ENCODE results near the gene AFAP1.

The AFAP1 gene

DNA sequence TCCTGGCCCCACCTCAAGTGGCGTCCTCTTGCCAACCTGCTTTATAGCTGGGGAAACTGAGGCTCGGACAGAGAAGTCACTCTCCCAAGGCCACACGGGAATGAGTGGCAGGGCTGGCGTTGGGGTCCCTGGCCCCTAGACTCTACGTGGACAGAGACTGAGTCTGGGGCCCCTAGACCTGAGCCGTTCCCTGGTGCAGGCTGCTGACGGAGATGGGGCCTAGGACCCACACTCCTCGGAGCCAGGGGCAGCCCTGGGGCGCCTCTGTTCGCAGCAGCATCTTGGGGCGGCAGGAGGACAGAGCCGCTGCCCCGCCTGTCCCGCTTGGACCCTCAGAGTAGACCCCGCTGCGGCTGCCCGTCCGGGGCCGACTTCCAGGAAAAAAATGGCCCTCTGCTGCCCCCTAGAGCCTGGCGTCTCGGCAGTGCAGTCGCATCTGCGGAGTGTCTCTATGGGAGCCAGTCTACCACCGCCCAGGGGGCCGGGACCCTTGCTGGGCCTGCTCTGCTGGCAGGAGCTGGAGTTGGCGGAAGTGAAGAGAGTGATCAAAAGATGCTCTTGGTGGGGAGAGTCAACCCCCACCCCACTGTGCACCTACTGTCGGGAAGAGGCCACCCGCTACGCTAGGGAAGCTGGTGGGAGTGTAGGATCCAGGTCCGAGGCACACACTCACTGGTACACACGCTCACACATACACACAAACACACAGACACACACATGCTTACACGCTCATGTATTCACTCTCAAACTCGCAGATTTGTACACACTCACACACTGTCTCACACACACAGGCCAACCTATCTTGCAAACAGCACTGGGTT, 220.1 kb downstream of the AFAP1 start:
- peak; percentile 21 to 29 for DNase-seq (ENCODE audit: low read depth in 2 of 2)

DNA sequence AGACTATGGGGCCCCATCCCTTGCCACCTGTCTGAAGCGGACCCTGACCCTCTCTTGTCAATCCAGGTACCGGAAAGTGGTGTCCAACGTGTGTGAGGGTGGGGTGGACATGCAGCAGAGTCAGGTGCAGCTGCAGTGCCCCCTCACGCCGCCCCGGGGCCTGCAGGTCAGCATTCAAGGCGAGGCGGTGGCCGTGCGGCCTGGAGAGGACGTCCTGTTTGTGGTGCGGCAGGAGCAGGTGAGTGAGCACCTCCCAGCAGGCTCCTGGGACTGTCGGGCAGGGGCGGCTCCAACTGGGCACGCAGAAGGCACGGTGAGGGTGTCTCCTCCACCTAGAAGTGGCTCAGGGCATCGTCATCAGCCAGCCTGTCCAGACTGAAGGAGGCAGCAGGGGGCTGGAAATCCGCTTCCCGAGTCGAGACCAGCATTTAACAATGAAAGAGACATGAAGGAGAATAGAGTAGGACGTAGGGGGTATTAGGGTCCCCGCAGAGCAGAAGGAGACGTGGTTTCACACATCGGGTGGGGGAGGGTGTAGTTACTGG, 221.6 kb downstream of the AFAP1 start:
- DNase-seq (ENCODE audit: low read depth in 2 of 2) = no peak

DNA sequence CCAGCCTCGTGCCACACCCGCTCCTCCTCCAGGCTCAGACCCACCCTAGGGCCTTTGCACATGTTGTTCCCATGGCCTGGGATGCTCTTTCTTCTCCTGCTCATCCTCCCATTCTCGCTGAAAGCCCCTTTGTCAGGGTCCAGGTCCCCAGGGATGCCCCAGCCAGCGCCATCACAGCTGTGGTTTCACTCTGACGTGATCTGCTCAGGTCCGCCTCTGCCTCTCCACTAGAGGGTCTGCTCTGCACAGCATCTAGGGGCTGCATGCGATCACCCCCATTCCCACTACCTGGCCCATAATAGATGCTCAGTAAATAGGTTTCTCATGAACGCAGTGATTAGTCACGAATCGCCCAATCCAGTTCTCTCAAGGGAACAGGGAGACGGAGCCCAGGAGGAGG, 222.5 kb downstream of the AFAP1 start:
- no peak for DNase-seq (ENCODE audit: low read depth in 2 of 2)

DNA sequence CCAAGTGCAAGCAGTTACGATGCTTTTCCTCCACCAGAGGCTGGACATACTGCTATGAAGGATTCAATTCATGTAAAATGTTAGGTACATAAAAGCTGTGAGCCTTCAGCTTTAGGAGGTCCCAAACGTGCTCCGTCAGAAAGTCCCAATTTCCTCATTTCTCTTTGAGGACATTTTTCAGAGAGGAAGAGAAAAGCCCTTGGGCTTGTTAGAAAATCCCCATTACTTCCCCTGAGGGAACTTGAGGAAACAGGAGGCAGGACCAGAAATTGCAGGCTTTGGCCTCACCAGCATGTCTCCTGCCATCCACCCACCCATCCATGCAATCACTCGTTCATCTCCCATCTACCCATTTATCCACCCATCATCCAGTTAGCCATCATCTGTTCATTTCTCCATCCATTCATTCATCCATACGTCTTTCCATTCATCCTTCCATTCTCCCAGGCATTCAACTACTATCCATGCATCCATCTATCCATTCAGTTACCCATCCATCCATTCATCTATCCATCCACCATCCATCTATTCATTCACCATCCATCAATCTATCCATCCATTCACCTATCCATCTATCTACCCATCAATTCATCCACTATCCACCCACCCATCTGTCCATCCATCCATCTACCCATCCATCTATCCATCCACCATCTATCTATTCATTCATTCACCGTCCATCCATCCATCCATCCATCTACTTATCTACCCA, 223.5 kb downstream of the AFAP1 start:
- DNase-seq (ENCODE audit: low read depth in 2 of 2) = no peak

DNA sequence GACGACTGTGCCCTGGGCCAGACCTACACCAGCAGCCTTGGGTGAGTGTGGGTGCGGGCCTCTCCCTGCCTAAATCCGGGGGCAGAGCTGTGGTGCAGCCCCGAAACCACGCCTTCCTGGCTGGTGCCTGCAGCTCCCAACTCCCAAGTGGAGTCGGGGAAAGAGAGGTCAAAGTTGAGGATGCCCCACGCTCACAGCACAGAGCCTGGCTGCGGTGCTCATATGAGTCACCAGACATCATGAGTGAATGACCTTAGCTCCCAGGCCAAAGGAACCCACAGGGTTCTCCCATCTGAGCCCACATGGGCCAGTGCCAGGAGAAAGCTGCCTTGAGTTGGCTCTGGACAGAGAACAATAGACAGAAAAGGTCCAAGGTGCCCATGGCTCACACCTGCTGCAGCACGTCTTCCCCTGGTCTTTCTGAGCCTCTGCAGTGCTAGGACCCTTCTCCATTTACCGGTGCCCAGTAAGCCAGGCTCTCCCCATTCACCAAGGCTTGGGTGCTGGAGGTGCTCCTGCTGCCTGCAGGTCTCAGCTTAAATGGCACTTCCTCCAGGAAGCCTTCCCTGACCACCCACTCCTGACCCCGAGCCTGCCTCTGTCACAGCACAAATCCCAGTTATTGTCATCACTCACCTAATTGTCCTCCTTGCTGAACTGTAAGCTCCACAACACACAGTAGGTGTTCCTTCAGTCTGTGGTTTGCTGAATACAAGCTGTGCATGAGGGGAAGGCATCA, 224.2 kb downstream of the AFAP1 start:
- no peak for DNase-seq (ENCODE audit: low read depth in 2 of 2)

DNA sequence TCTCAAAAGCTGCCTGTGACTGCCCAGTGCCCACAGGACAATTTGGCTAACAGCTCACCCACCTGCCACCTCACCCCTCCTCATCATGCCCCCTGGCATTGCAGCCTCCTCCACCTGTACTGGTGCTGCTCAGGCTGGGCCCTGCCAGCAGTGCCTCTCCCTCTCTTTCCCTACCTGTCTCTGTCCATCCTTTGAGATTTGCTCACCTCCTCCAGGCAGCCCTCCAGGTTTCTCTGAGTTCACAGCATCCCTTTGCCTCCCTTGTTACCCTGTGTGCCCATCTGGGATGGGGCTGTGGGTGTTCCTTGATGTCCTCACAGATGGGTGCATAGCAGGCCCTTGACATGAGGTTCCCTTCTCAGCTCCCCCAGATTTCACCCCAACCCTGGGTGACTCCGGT, 224.9 kb downstream of the AFAP1 start:
- DNase-seq (ENCODE audit: low read depth in 2 of 2) = no peak

DNA sequence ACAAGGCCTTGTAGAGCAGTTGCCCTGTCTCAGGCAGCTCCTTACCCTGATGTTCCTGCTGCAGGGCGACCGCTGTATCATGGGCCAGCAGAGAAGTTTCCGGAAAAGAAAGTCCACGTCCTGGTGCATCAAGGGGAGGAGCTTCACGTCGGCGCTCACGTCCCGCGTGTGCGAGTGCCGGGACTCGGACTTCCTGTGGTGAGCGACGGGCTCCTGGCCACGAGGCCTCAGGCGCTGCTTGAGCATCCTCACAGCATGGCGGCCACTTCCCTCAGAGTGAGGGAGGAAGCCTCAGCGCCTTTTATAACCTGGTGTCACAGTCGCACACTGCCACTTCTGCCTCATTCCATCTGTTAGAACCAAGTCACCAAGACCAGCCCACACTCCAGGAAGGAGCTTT, 225.5 kb downstream of the AFAP1 start:
- DNase-seq (ENCODE audit: low read depth in 2 of 2) = no peak

DNA sequence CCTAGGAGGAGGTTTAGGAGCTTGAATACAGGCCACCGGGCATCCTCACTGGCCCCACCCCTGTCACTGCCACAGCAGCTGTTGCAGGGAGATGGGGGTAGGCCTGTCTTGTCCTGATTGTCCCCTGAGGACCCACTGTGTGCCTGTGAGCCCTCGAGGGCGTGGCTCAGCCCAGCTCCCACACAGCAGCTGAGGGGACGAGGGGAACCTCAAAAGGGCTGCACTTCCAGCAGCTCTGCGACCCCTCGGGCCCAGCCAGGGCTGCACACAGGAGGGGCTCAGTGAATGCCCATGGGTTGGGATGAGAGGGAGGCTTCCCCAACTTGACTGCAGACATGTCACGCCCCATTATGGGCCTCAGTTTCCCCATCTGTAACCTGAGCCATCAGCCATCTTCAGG, 225.9 kb downstream of the AFAP1 start:
- no peak for DNase-seq (ENCODE audit: low read depth in 2 of 2)

DNA sequence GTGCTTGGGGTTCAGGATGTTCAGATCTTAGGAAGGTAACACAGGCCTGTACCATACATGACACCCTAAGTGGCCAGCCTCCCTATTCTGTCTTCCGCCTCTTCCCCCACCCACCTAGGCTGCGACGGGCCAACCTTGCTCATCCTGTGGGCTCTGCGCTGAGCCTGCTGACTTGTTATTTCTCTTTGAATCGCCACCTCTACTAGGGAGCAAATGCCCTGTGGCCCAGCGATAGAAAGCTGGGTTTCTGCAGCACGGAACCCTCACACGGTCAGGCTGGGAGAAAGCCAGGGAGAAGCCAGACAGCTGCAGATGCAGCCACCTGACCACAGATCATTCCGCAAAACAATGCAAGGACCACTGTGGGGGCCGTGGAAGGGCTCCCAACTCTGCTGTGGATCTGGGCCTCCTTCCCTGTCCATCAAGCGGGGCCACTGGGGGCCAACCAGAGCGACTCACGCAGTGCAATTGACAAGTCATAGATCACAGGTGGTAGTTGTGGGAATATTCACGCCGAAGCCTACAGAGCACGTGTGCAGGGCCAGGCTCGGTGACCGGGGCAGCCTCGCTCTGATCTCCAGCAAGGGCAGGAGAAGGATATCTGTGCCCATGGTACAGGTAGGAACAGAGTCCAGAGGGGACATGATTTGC, 227.5 kb downstream of the AFAP1 start:
- DNase-seq (ENCODE audit: low read depth in 2 of 2) = no peak

DNA sequence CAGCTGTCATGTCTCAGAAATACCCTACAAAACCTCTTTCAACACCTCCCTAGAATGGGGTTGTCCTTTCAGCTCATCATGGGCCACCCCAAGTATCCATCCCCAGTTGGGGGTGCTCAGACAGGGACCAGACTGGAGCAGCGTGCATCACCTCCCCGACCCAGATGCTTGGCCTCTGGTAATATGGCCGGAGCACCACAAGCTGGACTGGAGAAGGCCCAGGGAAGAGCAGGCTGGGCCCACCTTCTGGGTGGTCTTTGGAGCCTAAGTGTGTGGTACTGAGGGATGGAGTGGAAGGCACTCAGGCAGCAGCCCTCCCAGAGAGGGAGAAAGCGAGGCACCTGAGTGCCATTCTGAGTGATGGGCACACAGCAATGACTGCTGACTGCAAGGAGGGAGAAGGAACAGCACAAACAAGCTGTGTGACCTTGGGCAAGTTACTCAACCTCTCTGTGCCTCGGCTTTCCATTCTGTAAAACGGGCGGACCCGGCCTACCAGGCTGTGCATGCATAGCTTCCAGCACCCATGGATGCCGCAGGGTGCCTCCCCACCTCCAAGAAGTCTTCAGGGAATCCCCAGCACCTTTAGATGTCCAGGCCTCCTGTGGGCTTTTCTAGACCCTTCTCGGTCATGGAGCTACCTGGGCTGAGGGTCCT, 228.2 kb downstream of the AFAP1 start:
- DNase-seq (ENCODE audit: low read depth in 2 of 2) = no peak

DNA sequence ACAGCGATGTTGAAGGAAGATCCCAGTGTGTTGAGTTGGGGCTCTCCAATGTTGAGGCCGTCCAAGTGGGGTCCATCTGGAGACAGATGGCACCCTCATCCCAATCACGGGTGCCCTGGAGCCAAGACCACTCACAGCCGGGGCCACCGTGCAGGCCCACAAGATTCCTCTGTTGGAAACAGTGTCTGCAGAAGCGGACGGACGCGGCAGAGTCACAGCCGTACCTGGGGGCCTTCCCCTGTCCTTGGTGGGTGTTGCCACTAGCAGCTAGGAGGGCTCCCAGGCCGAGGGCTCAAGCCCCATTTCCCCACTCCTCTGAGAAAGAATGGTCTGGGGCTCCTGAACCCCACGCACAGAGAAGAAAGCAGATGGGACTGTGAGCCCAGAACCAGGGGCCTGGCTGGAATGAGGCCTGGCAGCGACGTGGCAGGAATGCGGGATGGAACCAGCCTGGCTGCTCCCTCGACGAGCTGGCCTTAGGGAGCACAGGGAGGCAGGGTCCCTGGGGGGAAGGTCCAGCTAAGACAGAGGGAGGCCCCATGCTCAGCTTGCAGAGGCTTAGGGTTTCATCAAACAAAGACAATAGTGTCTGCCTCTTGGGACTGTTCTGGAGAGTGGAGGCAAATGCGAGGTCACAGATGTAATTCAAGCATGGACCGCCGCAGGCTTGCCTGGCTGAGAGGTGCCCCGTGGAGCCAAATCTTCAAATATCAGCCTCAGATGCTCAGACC, 228.9 kb downstream of the AFAP1 start:
- DNase-seq (ENCODE audit: low read depth in 2 of 2) = no peak

DNA sequence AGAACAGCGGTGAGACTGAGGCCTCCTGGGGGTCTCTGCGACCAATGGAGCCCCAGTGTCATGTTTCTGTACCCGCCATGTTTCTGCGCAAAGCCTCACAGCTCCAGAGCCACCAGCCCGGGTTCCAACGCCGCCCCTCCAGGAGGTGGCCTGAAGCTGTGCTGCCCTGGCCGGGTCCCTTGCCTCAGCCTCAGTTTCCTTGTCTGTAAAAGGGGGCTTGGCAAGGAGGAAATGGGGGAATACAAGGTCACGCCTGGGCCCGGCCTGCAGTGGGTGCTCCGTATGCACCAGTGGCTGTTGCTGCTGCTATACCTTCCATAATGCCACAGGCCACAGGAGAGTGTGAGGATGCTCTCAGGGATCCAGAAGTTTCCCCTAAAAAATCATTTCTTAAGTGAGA, 229.5 kb downstream of the AFAP1 start:
- no peak for DNase-seq (ENCODE audit: low read depth in 2 of 2)

DNA sequence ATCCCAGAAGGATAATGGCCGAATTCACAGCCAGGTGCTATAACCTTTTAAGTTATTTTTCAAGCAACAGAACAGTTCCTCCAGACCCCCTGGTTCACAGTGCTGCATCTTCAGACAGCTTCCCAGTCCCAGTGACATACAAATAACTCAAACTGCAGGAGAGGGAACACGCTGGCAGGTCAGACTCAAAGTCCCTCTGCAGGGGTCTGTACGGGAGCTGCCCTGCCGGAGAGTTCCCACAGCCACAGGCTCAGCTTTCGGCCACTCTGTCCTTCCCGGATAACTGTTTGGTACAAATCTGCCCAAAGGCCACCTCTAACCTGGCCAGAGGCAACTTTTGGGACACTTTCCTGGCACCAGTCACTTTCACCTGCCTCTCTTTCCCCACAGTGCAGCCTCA, 230.2 kb downstream of the AFAP1 start:
- no peak for DNase-seq (ENCODE audit: low read depth in 2 of 2)

DNA sequence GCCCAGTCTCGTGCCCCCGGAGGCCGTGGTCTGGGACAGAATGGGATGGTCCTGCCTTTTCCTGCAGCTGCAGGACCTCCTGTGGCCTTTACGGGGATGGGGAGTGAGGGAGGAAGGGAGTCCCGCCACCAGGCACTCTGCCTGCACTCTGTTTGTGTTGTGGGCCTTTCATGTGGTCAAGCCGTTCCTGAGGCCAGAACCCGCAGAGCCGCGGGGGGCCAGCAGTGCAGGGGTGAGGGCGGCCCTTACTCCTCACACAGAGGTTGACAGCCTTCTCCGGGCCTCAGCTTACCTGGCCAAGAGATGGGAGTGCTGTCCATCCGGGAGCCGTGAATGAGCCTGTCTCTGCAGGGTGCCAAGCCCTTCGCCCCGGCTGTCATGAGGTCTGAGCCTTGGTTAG, 230.7 kb downstream of the AFAP1 start:
- DNase-seq (ENCODE audit: low read depth in 2 of 2) = no peak

Data from stimulated activated CD8-positive, alpha-beta memory T cell treated with anti-CD3 and anti-CD28 coated beads, Interleukin-15, amount 100 ng/mL, for 48 hours (primary cell).